K562 (cell line): ENCODE measurements around the gene PRPF6. TPM values are rescaled to one million over a fixed set of nuclear protein-coding genes. Genes with fewer than 3 reads are reported as not detected.
A peak's percentile ranks its signal among the peaks of the same experiment; 100 is the strongest.

Experiments used
- CXXC5 ChIP-seq: fragments of 250-450 bp; sonication (Bioruptor Pico); IDR thresholded peaks from 2 replicates; pipeline ENCODE4 v1.8.0; 2022; ENCODE audit warnings: inconsistent platforms, mild to moderate bottlenecking, moderate library complexity
- DLX4 ChIP-seq: fragments of 250-450 bp; sonication (Bioruptor Pico); IDR thresholded peaks from 2 replicates; pipeline ENCODE4 v1.6.1; 2021; ENCODE audit warnings: mild to moderate bottlenecking
- FOXJ3 ChIP-seq: sonication (generic); formaldehyde crosslinking; IDR thresholded peaks from 2 replicates; pipeline ENCODE4 v1.4.0; 2020; ENCODE audit warnings: mild to moderate bottlenecking, missing genetic modification reagents
- GTF2A2 ChIP-seq: IDR thresholded peaks from 2 replicates; pipeline ENCODE4 v1.6.1; 2016; ENCODE audit warnings: mild to moderate bottlenecking, missing genetic modification characterization, missing compliant biosample characterization
- KDM4B ChIP-seq, 2 experiments: fragments of 450-650 bp in 1 of 2; sonication (generic) in 1 of 2; IDR thresholded peaks; 2 replicates each; pipeline ENCODE4 v1.6.1; 2016 to 2017; ENCODE audit warnings: borderline replicate concordance in 2 of 2, antibody characterized with exemption in 1 of 2, low read depth in 1 of 2, mild to moderate bottlenecking in 1 of 2
- MCM2 ChIP-seq: fragments of 450-650 bp; IDR thresholded peaks from 2 replicates; pipeline ENCODE4 v1.6.1; 2017; ENCODE audit warnings: low read depth, mild to moderate bottlenecking
- NFIX ChIP-seq: fragments of 250-450 bp; sonication (Bioruptor Pico); IDR thresholded peaks from 2 replicates; pipeline ENCODE4 v1.4.0; 2020; ENCODE audit warnings: low read depth, mild to moderate bottlenecking, moderate library complexity
- PCBP1 ChIP-seq: fragments of 200-400 bp; formaldehyde crosslinking; IDR thresholded peaks from 2 replicates; pipeline ENCODE4 v1.6.1; 2018; ENCODE audit warnings: mild to moderate bottlenecking, low read depth, low read length; ENCODE audit not compliant: poor library complexity, severe bottlenecking
- XRCC5 ChIP-seq: fragments of 200-400 bp; formaldehyde crosslinking; IDR thresholded peaks from 2 replicates; pipeline ENCODE4 v1.6.1; 2017; ENCODE audit warnings: low read depth, mild to moderate bottlenecking, low read length
- ZBTB7A ChIP-seq: IDR thresholded peaks from 2 replicates; pipeline ENCODE4 v1.6.1; 2011; ENCODE audit warnings: low read depth, mild to moderate bottlenecking, low read length, moderate library complexity, borderline replicate concordance; ENCODE audit not compliant: control insufficient read depth
- ZNF12 ChIP-seq: sonication (generic); formaldehyde crosslinking; IDR thresholded peaks from 2 replicates; pipeline ENCODE4 v1.4.0; 2020; ENCODE audit warnings: mild to moderate bottlenecking, missing genetic modification reagents
- ZNF175 ChIP-seq: fragments of 200-800 bp; sonication (Bioruptor generic); IDR thresholded peaks from 2 replicates; pipeline ENCODE4 v1.6.1; 2016; ENCODE audit warnings: low read depth, mild to moderate bottlenecking, missing genetic modification characterization, missing compliant biosample characterization
- ZNF75A ChIP-seq: fragments of 450-650 bp; formaldehyde crosslinking; IDR thresholded peaks from 2 replicates; pipeline ENCODE4 v1.4.0; 2020; ENCODE audit warnings: mild to moderate bottlenecking
- polyA plus RNA-seq, 8 experiments: library from polyadenylated mRNA; depleted of rRNA in 4 of 8; stranded (reverse) in 5 of 8; unstranded in 3 of 8; fragments of >200 nt; fragmentation: Nextera tagmentation in 2 of 8; fragmentation: Illumina TruSeq in 1 of 8; extraction: Ambion mirVana in 2 of 8; extraction: Trizol in 1 of 8; gene quantifications; 2 replicates each; pipeline versions ENCODE4 v1.2.1 to v1.2.3, GENCODE V29; 2011 to 2014; ENCODE audit warnings: inconsistent platforms in 1 of 8, missing spikeins in 1 of 8
- total RNA-seq, 7 experiments: library from RNA; depleted of rRNA in 6 of 7; stranded (reverse); fragments of >200 nt in 6 of 7; fragmentation: Illumina TruSeq in 2 of 7; extraction: Trizol in 2 of 7; gene quantifications; 2 replicates each; pipeline versions ENCODE4 v1.2.1 to v1.2.3, GENCODE V29; 2011 to 2021; ENCODE audit warnings: low replicate concordance in 1 of 7
- TF ChIP-seq, protein P1 (sequence below): fragments of 250-450 bp; sonication (Bioruptor Pico); IDR thresholded peaks from 2 replicates; pipeline ENCODE4 v1.5.0; 2021; ENCODE audit warnings: mild to moderate bottlenecking, moderate library complexity

PRPF6 gene
- total and polyA plus RNA-seq, 9 of the 15 experiments (the other 6 are each of a cell fraction or from before 2014, with no cell fraction given), result 4.2 to 83.2 (median 59.9) TPM

- TF ChIP-seq, protein P1, sequence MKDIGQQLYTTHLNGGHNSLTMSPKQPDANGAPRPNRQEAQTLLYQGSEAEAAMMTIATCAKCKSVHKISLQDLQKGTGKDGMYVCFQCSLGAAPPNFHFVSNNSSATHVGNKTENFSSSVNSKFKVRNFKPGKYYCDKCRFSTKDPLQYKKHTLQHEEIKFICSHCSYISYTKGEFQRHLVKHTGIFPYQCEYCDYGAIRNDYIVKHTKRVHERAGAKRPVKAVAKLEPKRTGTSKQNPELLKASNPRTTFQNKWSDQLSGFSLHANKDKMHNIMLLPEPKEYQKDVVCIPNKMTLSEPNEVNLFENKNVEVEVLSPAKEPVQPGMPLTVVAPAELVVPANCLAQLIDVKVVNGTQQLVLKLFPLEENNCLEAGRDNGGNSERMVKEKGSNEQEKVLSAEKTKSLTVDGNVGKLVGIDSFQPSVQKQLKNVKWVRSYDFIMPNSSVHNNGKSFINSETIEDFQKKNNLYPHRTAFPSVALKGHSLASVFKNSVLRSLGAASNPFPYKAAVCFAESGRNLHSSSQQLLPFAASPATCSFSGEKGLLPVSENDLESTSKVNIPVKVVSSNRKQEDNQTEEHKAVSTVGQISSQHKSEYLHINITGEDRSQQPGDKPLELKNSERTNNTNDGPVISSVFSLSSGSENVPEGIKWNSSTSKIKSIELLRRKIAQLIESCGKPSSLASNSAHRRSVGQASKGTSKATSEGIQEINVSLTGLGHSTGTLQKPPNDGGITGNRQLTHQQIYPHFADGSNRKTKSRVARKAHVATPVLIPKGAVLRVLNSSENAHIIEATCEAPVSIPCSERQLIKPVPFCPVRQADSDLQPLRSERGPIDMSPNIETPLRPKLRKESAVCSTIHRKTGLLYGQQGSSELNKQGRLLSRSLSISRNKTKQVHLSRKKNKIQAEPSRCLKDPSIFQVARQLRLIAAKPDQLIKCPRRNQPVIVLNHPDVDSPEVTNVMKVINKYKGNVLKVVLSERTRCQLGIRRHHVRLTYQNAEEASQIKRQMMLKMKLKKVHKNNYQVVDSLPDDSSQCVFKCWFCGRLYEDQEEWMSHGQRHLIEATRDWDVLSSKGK (CRISPR knock-in tag), result no peak
- TF ChIP-seq DLX4 (CRISPR knock-in tag), result no peak
- no peak for TF ChIP-seq MCM2
- TF ChIP-seq ZNF75A (CRISPR knock-in tag), result no peak
- TF ChIP-seq GTF2A2 (tag), result no peak
- TF ChIP-seq PCBP1, result no peak
- no peak for TF ChIP-seq KDM4B (IDR thresholded peaks at IDR 0.05; ENCODE audit: borderline replicate concordance in 2 of 2, low read depth in 1 of 2)
- TF ChIP-seq ZNF175 (CRISPR knock-in tag), result no peak
- no peak for TF ChIP-seq XRCC5
- TF ChIP-seq ZNF12 (CRISPR knock-in tag), result no peak
- 0 out of 2 replicates have a peak, but pooled peaks have one; percentile 9 for TF ChIP-seq ZBTB7A
- no peak for TF ChIP-seq NFIX
- no peak for TF ChIP-seq FOXJ3
- no peak for TF ChIP-seq CXXC5
- TF ChIP-seq, all 486 proteins: peak for 3
These were observed 64.5 kb downstream of the PRPF6 start (continued) for GRCh38 chr20:64045346-64046011.
